Skin epidermis (tissue), 12 donors: Measurements from ENCODE around the gene CD6.

Experiments
- H3K27ac ChIP-seq, 21 experiments: fragments of 200-600 bp; sonication (generic) in 11 of 21; one replicate each; pipeline ENCODE4 v1.5.0; 2020; ENCODE audit warnings: mild to moderate bottlenecking in 3 of 21, inconsistent platforms in 2 of 21, moderate library complexity in 2 of 21
- H3K4me3 ChIP-seq, 7 experiments: fragments of 200-600 bp; sonication (generic) in 2 of 7; one replicate each; pipeline ENCODE4 v1.5.0; 2020; ENCODE audit warnings: inconsistent platforms in 2 of 7, mild to moderate bottlenecking in 2 of 7, moderate library complexity in 1 of 7

CD6 gene

DNA sequence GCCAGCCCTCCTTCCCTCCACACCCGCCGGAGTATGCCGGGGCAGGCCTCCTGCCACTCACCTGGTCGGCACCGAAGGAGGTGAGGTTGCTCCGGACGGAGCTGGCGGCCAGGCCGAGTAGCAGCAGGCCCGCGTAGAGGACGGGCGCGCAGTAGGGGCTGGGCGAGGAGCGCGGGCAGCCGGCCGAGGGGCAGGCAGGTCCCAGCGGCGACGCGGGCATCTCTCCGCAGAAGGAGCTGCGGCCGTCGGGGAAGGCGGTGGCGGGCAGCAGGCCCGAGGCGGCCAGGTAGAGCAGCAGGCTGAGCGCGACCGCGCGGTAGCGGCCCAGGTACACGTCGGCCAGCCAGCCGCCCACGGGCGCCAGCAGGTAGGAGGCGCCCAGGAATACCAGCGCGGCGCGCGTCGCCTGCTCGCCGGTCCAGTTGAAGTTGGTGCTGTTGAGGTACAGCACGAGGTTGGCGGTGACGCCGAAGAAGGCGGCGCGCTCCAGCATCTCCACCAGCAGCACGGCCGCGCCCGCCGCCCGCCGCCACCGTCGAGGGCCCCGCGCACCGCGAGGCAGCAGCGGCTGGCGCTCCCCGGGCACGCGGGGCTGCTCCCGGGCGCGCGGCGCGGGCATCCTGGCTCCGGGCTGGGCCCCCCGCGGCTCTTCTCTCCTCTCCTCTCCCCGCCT lies 20.4 kb upstream of the CD6 start:
- Histone ChIP-seq H3K27ac (peak overlapping the region in 20 of 21 experiments; percentile 49 to 93 (median 86)), H3K4me3 (peak overlapping the region; percentile 20 to 45 (median 30))

DNA sequence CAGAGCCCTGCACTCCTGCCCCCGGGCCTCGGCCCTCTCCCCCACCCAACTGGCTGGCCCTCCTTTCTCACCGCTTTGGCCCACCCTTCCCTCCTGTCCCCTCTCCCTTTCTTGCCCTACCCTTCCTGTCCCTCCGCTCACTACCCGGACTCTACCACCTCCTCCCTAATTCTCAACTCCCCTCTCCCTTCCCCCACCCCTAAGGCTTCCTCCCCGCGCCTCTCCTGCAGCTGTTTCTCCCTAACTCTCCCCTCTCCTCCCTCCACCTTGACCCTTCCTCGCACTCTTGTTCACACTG lies 19.9 kb upstream of the CD6 start:
- Histone ChIP-seq H3K4me3 (peak overlapping the region; percentile 20 to 45 (median 30)), H3K27ac (peak overlapping the region; percentile 49 to 93 (median 86))

DNA sequence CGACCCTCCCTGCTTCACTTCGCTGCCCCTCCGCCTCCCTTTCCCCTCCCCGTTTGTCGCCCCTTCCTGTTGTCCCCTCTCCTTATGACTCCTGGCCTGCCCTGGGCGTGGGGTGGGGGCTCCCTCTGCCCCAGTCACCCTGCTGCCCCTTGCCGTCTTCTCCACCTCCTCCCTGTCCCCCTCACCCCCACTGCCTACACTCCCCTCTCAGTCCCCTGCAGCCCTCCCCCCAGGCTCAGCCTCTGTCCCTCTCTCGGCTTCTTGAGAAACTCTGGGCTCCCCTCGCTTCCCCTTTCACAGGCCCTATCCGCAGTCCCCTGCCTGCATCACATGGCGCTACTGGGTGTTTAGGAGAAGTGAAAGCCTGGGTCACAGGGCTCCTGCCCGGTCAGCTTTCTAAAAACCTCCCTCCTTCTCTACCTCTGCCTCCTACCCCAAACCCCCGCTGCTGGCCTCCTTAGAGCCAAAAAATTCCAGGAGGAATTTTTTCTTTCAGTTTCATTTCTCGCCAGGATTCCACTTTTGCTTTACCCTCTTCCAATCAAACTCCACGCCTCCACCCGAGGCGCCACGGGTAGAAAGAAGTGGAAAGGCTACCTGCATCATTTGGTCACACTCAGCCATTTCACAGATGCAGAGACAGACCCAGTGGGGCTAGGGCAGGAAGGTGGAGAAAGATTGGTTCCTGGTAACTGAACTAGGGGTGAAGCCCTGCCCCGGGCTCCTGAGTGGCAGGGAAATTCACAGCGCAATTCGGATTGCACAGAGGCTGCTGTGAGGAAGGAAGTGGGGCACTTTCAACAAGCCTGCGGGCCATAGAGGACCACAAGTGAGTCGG lies 19.4 kb upstream of the CD6 start, which contains the start of gene SLC15A3:
Gene SLC15A3, minus strand, starts transcription at position 273 of the 838 bp plus-strand sequence. CDS start 625 bp downstream, outside the sequence.
- peak within 1 kb of the TSS; percentile 20 to 45 (median 30) for H3K4me3 ChIP-seq
- peak within 1 kb of the TSS; percentile 49 to 93 (median 86) for H3K27ac ChIP-seq

DNA sequence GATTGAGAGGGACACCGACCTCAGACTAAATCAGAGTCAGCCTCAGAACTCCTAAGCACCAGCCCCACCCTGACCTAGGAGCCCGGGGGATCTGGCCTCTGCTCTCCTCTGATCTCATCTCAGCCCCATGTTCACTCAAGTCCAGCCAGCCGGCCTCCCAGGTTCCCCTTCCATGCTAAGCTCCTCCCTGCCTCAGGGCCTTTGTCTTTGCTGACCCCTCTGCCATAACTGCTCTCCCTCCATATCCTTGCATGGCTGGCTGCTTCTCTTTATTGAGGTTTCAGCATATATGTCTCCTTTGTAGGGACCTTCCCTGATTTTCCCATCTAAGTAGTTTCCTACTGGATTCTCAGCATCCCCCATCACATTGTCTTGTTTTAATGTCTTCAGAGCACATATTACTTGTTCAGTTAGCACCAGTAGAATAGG lies 18.7 kb upstream of the CD6 start:
- peak overlapping the region in 6 of 7 experiments; percentile 28 to 45 (median 34) for H3K4me3 ChIP-seq
- peak overlapping the region in 20 of 21 experiments; percentile 49 to 93 (median 86) for H3K27ac ChIP-seq

DNA sequence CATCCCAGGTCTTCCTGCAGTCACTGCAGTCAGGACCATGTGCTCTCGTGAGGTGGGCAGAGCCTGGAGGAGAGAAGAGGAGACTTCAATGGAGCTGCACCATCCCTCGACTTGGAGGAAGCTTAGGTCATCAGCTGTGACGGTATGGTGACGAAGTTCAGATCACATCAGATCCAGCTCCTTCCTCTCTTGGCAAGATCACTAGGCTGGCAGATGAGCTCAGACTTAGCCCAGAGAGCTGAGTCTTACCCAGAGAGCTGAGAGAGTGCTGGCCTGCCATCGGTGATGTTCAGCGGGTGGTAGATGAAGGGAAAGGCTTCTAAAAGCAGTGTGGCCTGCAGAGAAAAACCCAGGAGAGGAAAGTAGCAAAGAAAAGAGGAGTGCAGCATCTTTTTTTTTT lies 17.7 kb upstream of the CD6 start:
- Histone ChIP-seq H3K27ac (peak overlapping the region in 4 of 21 experiments; percentile 8 to 92 (median 90)), H3K4me3 (no peak overlapping the region)

DNA sequence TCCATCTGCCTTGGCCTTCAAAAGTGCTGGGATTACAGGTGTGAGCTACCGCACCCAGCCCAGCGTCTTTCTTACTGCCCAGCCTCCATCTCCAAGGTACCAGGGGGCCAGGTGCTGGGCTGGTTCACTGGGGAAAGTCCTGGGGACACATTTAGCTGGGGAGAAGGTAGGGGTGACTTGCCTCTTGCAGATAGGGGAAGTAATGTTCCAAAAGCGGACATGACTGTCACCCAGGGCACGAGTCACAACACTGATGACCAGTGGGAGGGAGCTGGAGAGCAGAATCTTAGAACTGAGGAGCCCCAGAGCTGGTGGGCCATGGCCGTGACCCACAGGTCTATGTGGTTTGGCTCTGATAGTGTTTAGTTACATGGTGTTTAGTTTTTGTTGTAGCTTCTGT lies 17.1 kb upstream of the CD6 start:
- H3K4me3 ChIP-seq, result no peak overlapping the region
- H3K27ac ChIP-seq, result peak overlapping the region in 2 of 21 experiments; percentile 30 to 44

DNA sequence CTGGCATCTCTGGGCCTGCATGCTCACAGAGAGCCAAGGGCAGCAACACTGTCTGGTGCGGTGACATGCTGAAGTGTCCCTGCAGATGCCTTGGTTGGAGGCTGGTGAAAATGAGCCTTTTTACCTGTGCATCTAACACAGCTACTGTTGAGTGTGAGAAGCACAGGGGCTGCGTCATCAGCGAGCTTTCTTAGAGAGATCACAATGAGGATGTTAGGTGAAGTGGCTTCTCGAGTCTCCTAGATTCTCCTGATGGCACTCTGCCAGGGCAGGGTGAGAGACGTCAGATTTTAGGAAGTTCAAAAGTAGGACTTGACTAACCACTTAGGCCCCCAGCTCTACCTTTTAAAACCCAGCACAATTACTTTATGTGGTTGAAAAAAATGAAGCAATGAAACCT lies 15.9 kb upstream of the CD6 start:
- no peak overlapping the region for H3K27ac ChIP-seq
- no peak overlapping the region for H3K4me3 ChIP-seq

DNA sequence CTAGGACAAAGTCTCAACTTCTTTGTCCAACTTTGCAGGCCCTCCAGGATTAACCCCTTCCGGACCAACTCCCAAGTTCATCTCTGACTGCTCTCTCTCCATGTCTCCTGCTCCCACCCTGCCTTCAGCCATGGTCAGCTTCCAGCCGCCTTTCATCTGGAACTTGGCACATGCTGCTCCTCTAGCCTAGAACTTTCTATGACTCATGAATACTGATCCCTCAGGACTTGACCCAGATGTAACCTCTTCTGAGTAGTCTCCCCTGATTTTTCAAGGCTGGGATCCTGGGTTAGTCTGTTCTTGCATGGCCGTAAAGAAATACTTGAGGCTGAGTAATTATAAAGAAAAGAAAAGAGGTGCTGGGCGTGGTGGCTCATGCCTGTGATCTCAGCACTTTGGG lies 14.3 kb upstream of the CD6 start:
- Histone ChIP-seq H3K27ac (no peak overlapping the region), H3K4me3 (no peak overlapping the region)

DNA sequence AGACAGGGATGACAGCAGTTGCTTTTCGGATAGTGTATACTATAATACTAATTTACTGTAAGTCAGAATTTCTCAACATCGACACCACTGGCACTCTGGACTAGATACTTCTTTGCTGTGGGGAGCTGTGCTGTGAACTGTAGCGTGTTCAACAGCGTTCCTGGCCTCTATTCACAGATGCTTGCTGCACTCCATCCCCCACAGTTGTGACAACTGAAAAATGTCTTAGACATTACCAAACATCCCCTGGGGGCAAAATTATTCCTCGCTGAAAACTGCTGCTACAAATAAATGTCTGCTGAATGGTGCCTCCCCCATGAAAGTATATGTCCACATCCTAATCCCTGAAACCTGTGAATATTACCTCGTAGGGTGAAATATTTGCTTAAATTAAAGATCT lies 12.0 kb upstream of the CD6 start:
- no peak overlapping the region for H3K27ac ChIP-seq
- H3K4me3 ChIP-seq, result no peak overlapping the region

DNA sequence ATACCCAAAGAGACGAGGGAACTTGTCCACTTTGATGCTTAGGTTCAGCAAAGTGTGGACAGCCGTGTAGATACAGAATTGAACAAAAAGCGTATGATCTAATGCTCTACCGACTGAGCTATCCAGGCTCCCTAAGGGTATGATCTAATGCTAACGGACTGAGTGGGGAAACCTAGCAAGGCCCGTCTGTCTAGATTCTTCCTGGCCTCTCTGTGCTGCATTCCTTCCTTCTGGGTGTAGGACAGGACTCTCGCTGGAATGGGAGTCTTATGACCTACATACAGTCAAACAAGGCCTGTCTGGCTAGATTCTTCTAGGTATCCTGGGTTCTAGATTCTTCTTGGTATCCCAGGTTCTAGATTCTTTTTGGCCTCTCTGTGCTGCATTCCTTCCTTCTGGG lies 11.1 kb upstream of the CD6 start:
- Histone ChIP-seq H3K27ac (no peak overlapping the region), H3K4me3 (no peak overlapping the region)

DNA sequence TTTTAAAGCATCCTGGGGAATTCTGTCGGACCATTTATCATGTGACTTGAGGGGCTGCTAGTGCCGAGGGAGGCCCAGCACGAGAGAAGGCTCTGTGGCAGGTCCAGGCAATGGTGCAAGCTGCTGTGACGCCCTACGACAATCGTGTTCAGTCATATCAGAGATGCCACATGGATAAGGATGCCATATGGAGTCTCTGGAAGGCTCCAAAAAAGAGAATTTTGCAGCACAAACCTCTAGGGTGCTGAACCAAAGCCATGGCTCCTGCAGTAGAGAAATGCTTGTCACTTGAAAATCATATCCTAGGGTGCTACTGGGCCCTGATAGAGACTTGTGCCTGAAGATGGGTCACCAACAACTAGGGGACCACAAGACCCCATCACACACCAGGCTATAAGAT lies 6.7 kb upstream of the CD6 start:
- Histone ChIP-seq H3K27ac (no peak overlapping the region), H3K4me3 (no peak overlapping the region)

DNA sequence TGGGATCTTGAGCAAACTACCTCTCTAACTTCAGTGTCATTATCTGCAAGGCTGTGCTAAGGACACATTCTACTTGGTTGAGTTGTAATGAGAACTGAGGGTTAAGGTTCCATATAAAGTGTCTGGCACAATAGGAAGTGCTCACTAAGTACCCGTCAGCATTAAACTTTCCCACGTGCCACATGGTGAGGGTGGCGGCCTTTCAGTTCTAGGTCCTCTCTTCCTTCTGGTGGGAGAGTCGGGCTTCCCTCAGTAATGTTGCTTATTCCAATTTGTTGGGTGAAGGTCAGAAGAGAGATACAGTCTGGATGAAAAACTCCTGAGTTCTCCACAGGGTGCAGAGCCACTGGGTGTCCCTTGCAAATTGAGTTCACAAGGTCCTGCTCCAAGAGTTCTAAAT lies 4.6 kb upstream of the CD6 start:
- no peak overlapping the region for H3K27ac ChIP-seq
- H3K4me3 ChIP-seq, result no peak overlapping the region

DNA sequence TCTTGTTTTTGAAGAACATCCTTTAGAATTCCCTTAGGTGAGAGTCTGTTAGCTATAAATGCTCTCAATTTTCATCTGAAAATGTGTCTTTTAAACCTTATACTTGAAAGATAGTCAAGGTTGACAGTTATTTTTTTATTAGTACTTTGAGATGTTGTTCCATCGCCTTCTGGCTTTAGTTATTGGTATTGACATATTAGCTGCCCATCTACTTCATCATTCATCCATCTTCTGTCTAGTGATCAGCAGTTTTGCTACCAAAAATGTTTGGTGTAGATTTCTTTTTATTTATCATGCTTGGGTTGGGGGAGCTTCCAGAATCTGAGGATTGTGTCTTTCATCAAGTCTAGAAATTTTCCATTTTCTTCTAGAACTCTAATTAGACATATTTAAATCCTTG lies 3.3 kb upstream of the CD6 start:
- Histone ChIP-seq H3K4me3 (no peak overlapping the region), H3K27ac (no peak overlapping the region)

DNA sequence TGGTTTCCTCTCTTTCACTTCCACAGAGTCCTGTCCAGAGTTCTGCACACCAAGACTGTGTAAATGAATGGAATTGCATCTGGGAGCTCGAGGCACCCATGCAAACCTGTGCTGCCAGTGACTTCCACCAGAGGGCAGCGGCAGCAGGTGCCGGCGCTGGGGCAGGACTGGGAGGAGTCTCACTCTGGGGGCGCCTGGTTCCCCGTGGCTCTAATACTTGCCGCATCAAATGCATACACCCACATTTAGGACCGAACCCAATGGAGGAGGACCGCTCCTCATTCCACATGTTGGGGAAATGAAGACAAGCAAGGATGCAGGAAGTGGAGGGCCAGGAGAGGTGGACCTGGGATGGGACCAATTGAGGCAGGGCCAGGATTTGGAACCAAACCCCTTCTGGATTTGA lies 1.1 kb upstream of the CD6 start:
- H3K27ac ChIP-seq, result peak overlapping the region in 1 of 21 experiments; percentile 96
- H3K4me3 ChIP-seq, result no peak overlapping the region

DNA sequence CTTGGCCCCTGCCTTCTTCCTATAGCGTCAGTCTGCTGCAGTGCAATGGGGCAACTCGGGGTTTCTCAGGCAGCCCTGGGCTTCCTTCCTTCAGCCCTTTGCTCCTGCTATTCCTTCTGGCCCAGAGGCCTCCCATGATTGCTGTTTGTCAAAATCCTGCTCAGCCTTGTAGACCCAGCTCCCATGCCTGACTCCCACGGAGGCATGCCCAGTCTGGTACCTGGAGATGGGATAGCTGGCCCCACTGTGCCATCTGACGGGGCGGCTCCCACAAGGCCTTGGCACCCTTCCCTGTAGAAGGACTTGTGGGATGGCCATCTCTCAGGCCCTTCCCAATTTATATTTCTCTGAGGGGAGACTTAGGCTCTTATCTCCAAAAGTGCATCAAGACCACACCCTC lies 590 bp upstream of the CD6 start:
- H3K4me3 ChIP-seq, result peak overlapping the region in 1 of 7 experiments; percentile 44
- H3K27ac ChIP-seq, result peak overlapping the region in 2 of 21 experiments; percentile 85 to 96

DNA sequence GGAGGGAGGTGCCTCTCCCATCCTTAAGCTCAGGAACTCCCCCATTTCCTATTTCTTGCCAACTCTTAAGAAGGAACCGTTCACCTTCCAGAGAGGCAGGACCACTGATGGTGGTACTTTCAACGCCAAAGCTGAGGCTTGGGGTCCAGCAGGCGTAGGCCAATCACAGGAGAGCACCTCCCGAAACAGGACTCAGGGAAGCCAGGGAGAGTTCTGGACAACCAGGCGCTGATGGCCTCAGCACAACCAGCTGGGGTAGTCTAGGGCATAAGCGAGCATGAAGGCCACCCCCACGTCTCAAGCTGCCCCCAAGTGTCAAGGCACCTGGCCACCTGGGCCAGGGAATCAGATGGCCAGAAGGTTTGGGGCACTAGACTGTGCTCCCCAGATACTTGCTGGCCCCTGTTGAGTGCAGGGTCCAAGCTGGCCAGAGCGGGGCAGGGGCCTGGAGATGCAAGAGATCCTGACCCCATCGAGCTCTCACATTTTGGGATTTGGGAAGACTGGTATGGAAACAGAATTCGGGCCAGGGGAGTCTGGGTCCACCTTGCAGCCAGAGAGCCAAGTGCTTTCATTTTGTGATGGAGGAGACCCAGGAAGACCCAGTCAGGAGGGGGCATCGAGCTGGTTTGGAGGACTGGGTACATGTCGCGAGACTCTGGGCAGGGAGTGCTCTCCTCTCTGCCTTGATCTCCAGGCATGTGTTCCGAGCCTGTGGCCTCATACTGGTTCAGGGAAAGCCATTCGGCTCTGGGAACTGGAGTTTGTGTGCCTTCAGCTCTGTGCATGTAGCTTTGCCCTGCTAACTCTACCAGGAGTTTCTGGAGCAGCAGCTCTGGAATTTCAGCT lies 926 bp downstream of the CD6 start:
- Histone ChIP-seq H3K27ac (peak overlapping the region in 17 of 21 experiments; percentile 8 to 96 (median 67)), H3K4me3 (peak overlapping the region; percentile 8 to 44 (median 26))

DNA sequence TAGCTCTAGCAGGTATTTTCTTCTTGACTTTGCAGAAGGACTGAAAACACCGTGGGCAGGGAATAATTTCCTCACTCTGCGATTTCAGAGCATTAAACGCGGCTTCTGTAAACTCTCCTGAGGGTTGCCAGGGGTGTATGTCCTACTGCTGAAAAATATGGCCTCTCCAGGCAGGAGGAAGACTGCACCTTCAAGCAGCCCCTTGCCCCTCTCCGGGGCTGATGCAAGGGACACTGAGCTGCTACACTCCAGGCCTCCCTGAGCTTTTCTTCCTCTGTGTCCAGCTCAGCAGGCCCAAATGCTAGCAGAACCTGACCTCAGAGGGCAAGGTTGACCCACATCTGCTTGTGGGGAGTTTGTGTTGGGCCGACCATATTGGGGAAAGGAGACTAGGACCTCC lies 2.2 kb downstream of the CD6 start:
- peak overlapping the region in 17 of 21 experiments; percentile 19 to 96 (median 52) for H3K27ac ChIP-seq
- H3K4me3 ChIP-seq, result peak overlapping the region in 3 of 7 experiments; percentile 14 to 44 (median 38)

DNA sequence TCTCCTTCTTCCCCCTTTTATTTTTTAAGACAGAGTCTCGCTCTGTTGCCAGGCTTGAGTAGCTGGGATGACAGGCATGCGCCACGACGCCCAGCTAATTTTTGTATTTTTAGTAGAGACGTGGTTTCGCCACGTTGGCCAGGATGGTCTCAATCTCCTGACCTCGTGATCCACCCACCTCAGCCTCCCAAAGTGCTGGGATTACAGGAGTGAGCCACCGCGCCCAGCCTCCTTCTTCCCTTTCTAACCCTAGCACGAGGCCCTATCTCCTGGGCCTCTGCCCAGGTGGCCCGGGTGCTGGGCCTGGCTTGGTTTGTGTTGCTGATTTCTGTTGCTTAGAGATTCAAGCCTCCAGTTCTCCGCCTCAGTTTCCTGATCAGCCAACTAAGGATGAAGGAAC lies 2.8 kb downstream of the CD6 start:
- Histone ChIP-seq H3K27ac (peak overlapping the region in 17 of 21 experiments; percentile 19 to 96 (median 52)), H3K4me3 (peak overlapping the region in 2 of 7 experiments; percentile 38 to 44)

DNA sequence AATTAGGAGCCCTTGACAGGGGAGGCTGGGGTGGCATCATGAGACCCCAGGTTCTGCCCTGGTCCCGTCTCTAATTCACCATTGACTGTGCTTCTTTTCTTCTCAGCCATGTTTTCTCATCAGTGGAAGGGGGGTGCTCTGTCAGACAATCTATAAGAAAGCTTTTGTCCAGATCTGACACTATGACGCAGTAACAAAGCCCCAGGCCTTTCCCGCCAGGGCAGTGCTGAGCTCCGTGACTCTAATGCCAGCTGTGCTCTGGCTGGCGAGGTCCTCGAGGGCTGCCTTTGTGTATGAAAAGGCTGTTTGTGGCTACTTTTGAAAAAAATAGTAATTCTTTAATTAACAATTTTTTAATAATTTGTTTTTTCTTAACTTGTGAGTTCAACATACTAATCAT lies 3.2 kb downstream of the CD6 start:
- Histone ChIP-seq H3K4me3 (peak overlapping the region in 2 of 7 experiments; percentile 38 to 44), H3K27ac (peak overlapping the region in 13 of 21 experiments; percentile 19 to 96 (median 58))

DNA sequence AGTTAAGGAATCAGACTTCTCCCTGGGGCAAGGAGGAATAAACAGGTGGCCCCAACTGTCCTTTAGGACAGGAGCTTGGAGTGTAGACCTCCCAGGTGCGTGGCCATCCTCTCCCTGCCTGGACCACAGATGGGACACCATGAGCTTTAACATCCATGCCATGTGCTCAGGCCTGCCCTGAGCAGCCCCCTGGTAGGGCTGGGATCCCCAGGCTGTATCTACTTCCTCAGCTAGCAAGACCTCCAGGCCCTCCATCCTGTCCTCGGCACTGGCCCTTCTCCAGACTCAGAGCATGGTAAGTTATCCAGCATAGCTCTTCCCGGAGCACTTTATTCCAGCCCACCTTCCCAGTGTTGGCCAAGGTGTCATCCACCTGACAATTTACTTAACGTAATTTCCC lies 5.7 kb downstream of the CD6 start:
- Histone ChIP-seq H3K4me3 (no peak overlapping the region), H3K27ac (peak overlapping the region in 3 of 21 experiments; percentile 22 to 77 (median 63))
